ENCODE data around the gene CDK6.

- no peak for TF ChIP-seq CTCF (IDR thresholded peaks at IDR 0.05 in 2 of 3, conservative IDR thresholded peaks at IDR 0.05 in 1 of 3; ENCODE audit: borderline replicate concordance in 1 of 3, insufficient read depth in 1 of 3, low read depth in 2 of 3, low read length in 2 of 3)
- no peak for TF ChIP-seq MAX (IDR thresholded peaks at IDR 0.05)
- TF ChIP-seq RAD21 (IDR thresholded peaks at IDR 0.05; ENCODE audit: low read depth), result no peak
- TF ChIP-seq YY1 (IDR thresholded peaks at IDR 0.05; ENCODE audit: extremely low read depth, insufficient replicate concordance, low read depth, low read length), result no peak
- TF ChIP-seq POLR2A (IDR thresholded peaks at IDR 0.05; ENCODE audit: borderline replicate concordance, extremely low read depth, insufficient read depth, insufficient read length), result no peak
- no peak for TF ChIP-seq ZBTB33 (IDR thresholded peaks at IDR 0.05; ENCODE audit: extremely low read depth, insufficient replicate concordance, low read length)
- TF ChIP-seq ZNF274 (IDR thresholded peaks at IDR 0.05; ENCODE audit: low read depth, low read length), result no peak
- TF ChIP-seq POLR2AphosphoS5 (IDR thresholded peaks at IDR 0.05; ENCODE audit: low read depth, low read length), result no peak
These were observed 42.0 kb downstream of the CDK6 start for GRCh38 chr7:92794391-92794790.

Measured in HCT116 (cell line).